ENCODE results near the gene CFTR.

Gene CFTR

DNA sequence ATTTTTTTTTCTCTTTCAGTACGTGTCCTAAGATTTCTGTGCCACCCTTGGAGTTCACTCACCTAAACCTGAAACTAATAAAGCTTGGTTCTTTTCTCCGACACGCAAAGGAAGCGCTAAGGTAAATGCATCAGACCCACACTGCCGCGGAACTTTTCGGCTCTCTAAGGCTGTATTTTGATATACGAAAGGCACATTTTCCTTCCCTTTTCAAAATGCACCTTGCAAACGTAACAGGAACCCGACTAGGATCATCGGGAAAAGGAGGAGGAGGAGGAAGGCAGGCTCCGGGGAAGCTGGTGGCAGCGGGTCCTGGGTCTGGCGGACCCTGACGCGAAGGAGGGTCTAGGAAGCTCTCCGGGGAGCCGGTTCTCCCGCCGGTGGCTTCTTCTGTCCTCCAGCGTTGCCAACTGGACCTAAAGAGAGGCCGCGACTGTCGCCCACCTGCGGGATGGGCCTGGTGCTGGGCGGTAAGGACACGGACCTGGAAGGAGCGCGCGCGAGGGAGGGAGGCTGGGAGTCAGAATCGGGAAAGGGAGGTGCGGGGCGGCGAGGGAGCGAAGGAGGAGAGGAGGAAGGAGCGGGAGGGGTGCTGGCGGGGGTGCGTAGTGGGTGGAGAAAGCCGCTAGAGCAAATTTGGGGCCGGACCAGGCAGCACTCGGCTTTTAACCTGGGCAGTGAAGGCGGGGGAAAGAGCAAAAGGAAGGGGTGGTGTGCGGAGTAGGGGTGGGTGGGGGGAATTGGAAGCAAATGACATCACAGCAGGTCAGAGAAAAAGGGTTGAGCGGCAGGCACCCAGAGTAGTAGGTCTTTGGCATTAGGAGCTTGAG, at the start of gene CFTR:
CFTR (plus strand) TSS at position 801 of the 830 bp plus-strand sequence. CDS start 70 bp downstream, outside the sequence.
- peaks cover 21% of the 10 kb centered on the region for H3K27me3 ChIP-seq (replicated peaks)
- no peak for DNase-seq
- peak within 1 kb of the TSS; percentile 52 for H3K4me3 ChIP-seq (ENCODE audit: low read depth, low read length)
- in situ Hi-C loops (cut with HindIII; ENCODE audit: low pct_ligation_motif_present, low sequenced_read_pairs), result no loop called here
- H3K36me3 ChIP-seq (replicated peaks), result no peaks in the 10 kb centered on the region
- no peak within 1 kb of the TSS for H3K27ac ChIP-seq
- TF ChIP-seq CTCF (IDR thresholded peaks at IDR 0.05; ENCODE audit: low read depth, low read length, missing control alignments), result no peak

DNA sequence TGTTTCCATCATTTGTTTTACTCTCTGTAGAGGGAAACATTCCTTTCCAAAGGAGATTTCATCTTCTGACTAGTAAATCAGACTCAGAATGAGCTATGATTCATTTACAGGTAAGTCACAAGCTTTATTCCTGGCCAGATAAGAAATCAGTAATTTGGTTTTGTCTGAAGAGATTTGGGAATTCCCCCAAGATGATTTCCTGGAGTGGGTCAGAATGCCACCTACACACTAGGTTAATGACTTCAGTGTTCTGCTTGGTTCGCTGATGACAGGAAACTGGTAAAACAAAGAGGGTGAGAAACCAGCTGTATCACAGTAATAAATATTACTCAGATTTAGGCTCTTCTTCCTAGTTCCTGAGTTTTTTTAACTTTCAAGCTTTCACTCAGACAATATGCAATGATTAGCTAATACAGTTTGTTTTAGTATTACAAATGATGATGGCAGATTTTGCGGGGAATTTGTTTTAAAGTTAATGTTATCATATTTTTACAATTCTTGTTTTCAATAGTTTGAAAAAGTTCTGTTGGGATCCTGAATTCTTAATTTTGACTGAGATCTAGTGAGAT, 44.3 kb upstream of the CFTR start:
- no peak overlapping the region for H3K27ac ChIP-seq
- in situ Hi-C loops (cut with HindIII; ENCODE audit: low pct_ligation_motif_present, low sequenced_read_pairs), result no loop called here
- H3K36me3 ChIP-seq (replicated peaks), result no peaks in the 10 kb centered on the region
- TF ChIP-seq CTCF (IDR thresholded peaks at IDR 0.05; ENCODE audit: low read depth, low read length, missing control alignments), result no peak
- DNase-seq, result no peak
- H3K27me3 ChIP-seq (replicated peaks), result no peaks in the 10 kb centered on the region
- no peak overlapping the region for H3K4me3 ChIP-seq (ENCODE audit: low read depth, low read length)

DNA sequence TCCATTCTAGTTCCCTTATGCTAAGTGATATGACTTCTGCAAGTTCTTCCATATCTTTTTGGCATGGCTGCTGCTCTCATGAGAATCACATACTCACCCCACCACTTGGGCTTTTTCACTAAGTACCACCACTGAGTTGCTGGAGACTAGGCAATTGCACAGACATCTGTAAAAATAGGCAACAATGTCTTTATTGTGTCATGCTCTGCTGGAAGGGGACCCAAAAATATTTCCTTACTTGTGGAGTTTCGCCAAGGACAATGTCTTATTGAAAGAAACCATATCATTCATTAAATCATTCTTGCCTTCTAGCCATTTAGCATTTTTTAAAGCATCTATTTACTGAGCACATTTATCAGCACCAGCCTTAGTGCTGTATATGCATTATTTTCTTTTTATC, 35.2 kb upstream of the CFTR start:
- H3K27me3 ChIP-seq (replicated peaks), result no peaks in the 10 kb centered on the region
- no peak for TF ChIP-seq CTCF (IDR thresholded peaks at IDR 0.05; ENCODE audit: low read depth, low read length, missing control alignments)
- H3K36me3 ChIP-seq (replicated peaks), result no peaks in the 10 kb centered on the region
- no peak for DNase-seq
- H3K4me3 ChIP-seq (ENCODE audit: low read depth, low read length), result no peak overlapping the region
- in situ Hi-C loops (cut with HindIII; ENCODE audit: low pct_ligation_motif_present, low sequenced_read_pairs), result no loop called here
- no peak overlapping the region for H3K27ac ChIP-seq

DNA sequence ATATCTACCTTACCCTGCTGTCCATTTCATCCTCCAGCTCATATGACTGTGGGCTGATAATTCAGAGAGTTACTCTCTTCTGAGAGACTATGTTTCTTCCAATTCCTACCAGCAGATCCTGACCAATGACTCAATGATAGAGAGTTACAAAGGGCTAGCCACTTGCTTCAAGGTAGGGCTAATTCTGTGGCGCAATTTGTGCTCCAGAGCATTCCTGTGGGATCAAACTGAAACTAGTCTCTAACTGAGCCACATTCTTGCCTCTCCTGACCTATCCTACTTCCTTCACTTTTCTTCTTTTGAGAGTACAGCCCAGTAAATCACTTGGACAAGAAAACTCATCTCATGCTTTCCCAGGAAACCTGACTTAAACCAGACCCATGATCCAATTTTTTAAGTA, 34.6 kb upstream of the CFTR start:
- no peak overlapping the region for H3K27ac ChIP-seq
- H3K4me3 ChIP-seq (ENCODE audit: low read depth, low read length), result no peak overlapping the region
- no peak for TF ChIP-seq CTCF (IDR thresholded peaks at IDR 0.05; ENCODE audit: low read depth, low read length, missing control alignments)
- in situ Hi-C loops (cut with HindIII; ENCODE audit: low pct_ligation_motif_present, low sequenced_read_pairs), result no loop called here
- H3K27me3 ChIP-seq (replicated peaks), result no peaks in the 10 kb centered on the region
- peak; percentile 2 for DNase-seq
- H3K36me3 ChIP-seq (replicated peaks), result no peaks in the 10 kb centered on the region

DNA sequence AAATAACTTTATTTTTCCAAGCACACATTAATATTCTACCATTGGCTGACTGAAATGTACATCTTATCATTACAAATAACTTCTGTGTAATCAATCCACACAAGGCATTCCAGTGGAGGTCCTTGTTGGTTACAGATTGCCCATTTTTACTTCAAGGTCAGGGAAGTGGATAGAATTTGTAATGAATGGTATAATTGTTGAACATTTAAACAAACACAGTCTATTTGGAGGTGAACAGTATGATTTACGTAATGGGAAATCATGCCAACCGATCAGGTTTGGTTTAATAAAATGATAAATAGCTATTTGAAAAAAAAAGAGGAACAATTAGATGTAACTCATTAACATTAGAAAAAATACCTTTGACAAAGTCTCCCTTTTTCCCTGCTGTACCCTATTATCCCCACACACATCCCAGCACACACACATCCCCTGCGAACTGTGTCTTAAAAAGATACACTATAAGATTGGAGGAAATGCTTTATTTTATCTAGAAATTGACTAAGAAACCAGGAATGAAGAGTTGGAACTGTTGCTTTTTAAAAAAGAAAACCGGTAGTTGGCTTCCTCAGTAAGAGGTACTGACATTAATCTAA, 33.5 kb upstream of the CFTR start:
- no peak overlapping the region for H3K4me3 ChIP-seq (ENCODE audit: low read depth, low read length)
- DNase-seq, result no peak
- no peak for TF ChIP-seq CTCF (IDR thresholded peaks at IDR 0.05; ENCODE audit: low read depth, low read length, missing control alignments)
- no peaks in the 10 kb centered on the region for H3K27me3 ChIP-seq (replicated peaks)
- H3K27ac ChIP-seq, result no peak overlapping the region
- H3K36me3 ChIP-seq (replicated peaks), result no peaks in the 10 kb centered on the region
- in situ Hi-C loops (cut with HindIII; ENCODE audit: low pct_ligation_motif_present, low sequenced_read_pairs), result no loop called here

All from brain microvascular endothelial cell (primary cell).